ENCODE data around the gene NPAS1. TPM values are rescaled to one million over a fixed set of nuclear protein-coding genes. Genes with fewer than 3 reads are reported as not detected.

Gene NPAS1
- total and polyA plus RNA-seq, 2 of the 13 experiments (the other 11 are each of a cell fraction or from before 2014, with no cell fraction given): 0.35 to 2.9 TPM

DNA sequence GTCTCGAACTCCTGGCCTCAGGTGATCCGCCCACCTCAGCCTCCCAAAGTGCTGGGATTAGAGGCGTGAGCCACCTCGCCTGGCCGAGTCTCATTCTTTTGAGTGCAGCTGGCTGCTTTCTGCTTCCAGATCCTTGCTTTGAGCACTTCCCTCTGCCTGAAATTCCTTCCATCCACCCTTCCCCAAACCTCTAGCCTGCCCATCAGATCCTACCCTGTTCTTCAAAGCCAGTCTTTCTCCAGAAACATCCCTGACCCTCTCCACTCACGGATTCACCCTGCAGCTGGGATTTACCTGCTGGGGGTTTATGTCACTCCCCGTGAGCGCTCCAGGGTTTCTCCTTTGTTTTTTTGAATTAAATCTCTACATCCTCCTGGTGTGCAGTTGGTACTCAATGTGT, 13.1 kb upstream of the NPAS1 start:
- Histone ChIP-seq H4K20me1 (ENCODE audit: insufficient read depth, low read length) (no peaks in the 10 kb centered on the region; the same call in 1 of the 2 replicates), H3K9me3 (ENCODE audit: low read length) (no peaks in the 10 kb centered on the region), H3K9ac (ENCODE audit: insufficient read depth, low read depth, low read length) (no peak overlapping the region), H2AFZ (ENCODE audit: low read length) (no peak overlapping the region), H3K27me3 (ENCODE audit: control insufficient read depth in 1 of 2, insufficient read depth in 2 of 2, low read length in 2 of 2) (no peaks in the 10 kb centered on the region), H3K79me2 (ENCODE audit: insufficient read depth, low read length) (no peaks in the 10 kb centered on the region), H3K4me1 (ENCODE audit: insufficient read depth, low read length) (peaks cover 37% of the 10 kb centered on the region), H3K36me3 (replicated peaks in 1 of 2; ENCODE audit: control insufficient read depth in 1 of 2, insufficient read depth in 2 of 2, low read length in 2 of 2) (peaks cover 0 to 5% of the 10 kb centered on the region in 2 experiments; a peak in 1 of 5 replicates), H3K4me3 (replicated peaks in 1 of 3; ENCODE audit: insufficient read depth in 1 of 3, low read depth in 2 of 3, low read length in 3 of 3) (no peak overlapping the region), H3K4me2 (ENCODE audit: low read depth, low read length) (no peak overlapping the region), H3K27ac (ENCODE audit: extremely low read length, insufficient read depth, low read length) (no peak overlapping the region)
- ChIA-PET CTCF (ENCODE audit: low intra/inter-chr PET ratio, low total read pairs) (no interaction called here), POLR2A (no interaction called here)
- 57% methylated on average over 8 of the region's 8 CpGs for WGBS (ENCODE audit: low lambda C conversion rate)
- no peak for DNase-seq (ENCODE audit: low spot score)
- TF ChIP-seq MAFF (IDR thresholded peaks at IDR 0.05; ENCODE audit: low read depth, low read length) (no peak), ZNF614 (CRISPR knock-in tag; IDR thresholded peaks at IDR 0.05; ENCODE audit: borderline replicate concordance) (no peak), ZNF282 (IDR thresholded peaks at IDR 0.05; ENCODE audit: partially characterized antibody) (no peak), PAXIP1 (CRISPR knock-in tag; conservative IDR thresholded peaks at IDR 0.05) (no peak), ZNF644 (CRISPR knock-in tag; IDR thresholded peaks at IDR 0.05; ENCODE audit: low read depth) (no peak), MAF1 (CRISPR knock-in tag; IDR thresholded peaks at IDR 0.05; ENCODE audit: borderline replicate concordance) (no peak), ZSCAN9 (CRISPR knock-in tag; IDR thresholded peaks at IDR 0.05; ENCODE audit: borderline replicate concordance) (no peak), NFATC3 (CRISPR knock-in tag; IDR thresholded peaks at IDR 0.05) (no peak), PBX3 (CRISPR knock-in tag; IDR thresholded peaks at IDR 0.05; ENCODE audit: borderline replicate concordance) (no peak), ZNF556 (CRISPR knock-in tag; IDR thresholded peaks at IDR 0.05; ENCODE audit: borderline replicate concordance) (no peak), XRCC5 (optimal IDR thresholded peaks at IDR 0.05; ENCODE audit: low read length) (no peak), SP140L (CRISPR knock-in tag; IDR thresholded peaks at IDR 0.05; ENCODE audit: borderline replicate concordance) (no peak), HNF1A (IDR thresholded peaks at IDR 0.05; ENCODE audit: low read depth) (no peak), HNF1A (CRISPR knock-in tag; IDR thresholded peaks at IDR 0.05; ENCODE audit: borderline replicate concordance) (no peak), SPEN (CRISPR knock-in tag; IDR thresholded peaks at IDR 0.05; ENCODE audit: low read depth) (no peak), SRSF1 (optimal IDR thresholded peaks at IDR 0.05; ENCODE audit: low read depth, low read length) (no peak)
- TF ChIP-seq, protein P1, sequence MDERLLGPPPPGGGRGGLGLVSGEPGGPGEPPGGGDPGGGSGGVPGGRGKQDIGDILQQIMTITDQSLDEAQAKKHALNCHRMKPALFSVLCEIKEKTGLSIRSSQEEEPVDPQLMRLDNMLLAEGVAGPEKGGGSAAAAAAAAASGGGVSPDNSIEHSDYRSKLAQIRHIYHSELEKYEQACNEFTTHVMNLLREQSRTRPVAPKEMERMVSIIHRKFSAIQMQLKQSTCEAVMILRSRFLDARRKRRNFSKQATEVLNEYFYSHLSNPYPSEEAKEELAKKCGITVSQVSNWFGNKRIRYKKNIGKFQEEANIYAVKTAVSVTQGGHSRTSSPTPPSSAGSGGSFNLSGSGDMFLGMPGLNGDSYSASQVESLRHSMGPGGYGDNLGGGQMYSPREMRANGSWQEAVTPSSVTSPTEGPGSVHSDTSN (CRISPR knock-in tag; IDR thresholded peaks at IDR 0.05): no peak
- BruUV-seq (replicated peaks): no TSS peak
- no peak for ATAC-seq
- intact Hi-C loops (cut with micrococcal nuclease; ENCODE audit: unreplicated experiment): no loop called here
- in situ Hi-C loops (cut with HindIII; ENCODE audit: extremely low pct_ligation_motif_present, low pct_unique_long_range_greater_than_20kb): no loop called here
- FAIRE-seq: no peak
